ENCODE measurements around the gene UBA3. TPM values are rescaled to one million over a fixed set of nuclear protein-coding genes. Genes with fewer than 3 reads are reported as not detected.
A peak's percentile ranks its signal among the peaks of the same experiment; 100 is the strongest.

The UBA3 gene
- total and polyA plus RNA-seq, 2 donors (not counting 3 experiments of a cell fraction or from before 2014, with no cell fraction given), result 39.4 to 84.6 TPM

GRCh38 chr3:69016901-69017300, 63.3 kb downstream of the UBA3 start:
- no TSS peak for BruUV-seq (replicated peaks)
- no peak overlapping the region for H3K9ac ChIP-seq (replicated peaks; ENCODE audit: extremely low read depth, insufficient read depth, low read length)
- FAIRE-seq (no peak), DNase-seq (ENCODE audit: low read depth, low spot score) (peak; percentile 25)
- no peak overlapping the region for H3K27ac ChIP-seq (ENCODE audit: insufficient read depth, low read depth, low read length)
- no peak overlapping the region for H2AFZ ChIP-seq (ENCODE audit: low read depth, low read length)
- peaks cover 22% of the 10 kb centered on the region for H3K4me1 ChIP-seq (ENCODE audit: control insufficient read depth, extremely low read depth, insufficient read depth, low read length)
- no peaks in the 10 kb centered on the region for H3K27me3 ChIP-seq (ENCODE audit: control insufficient read depth in 2 of 2, insufficient read depth in 2 of 2, low read length in 2 of 2)
- H3K9me1 ChIP-seq (replicated peaks; ENCODE audit: control insufficient read depth, extremely low read depth, insufficient read depth, low read length), result no peaks in the 10 kb centered on the region
- peaks cover 6% of the 10 kb centered on the region for H3K79me2 ChIP-seq (ENCODE audit: control insufficient read depth, insufficient read depth, low read length)
- H3K36me3 ChIP-seq (ENCODE audit: control insufficient read depth in 2 of 2, extremely low read depth in 1 of 2, insufficient read depth in 2 of 2, low read length in 2 of 2), result peaks cover 0 to 3% of the 10 kb centered on the region in 2 experiments
- ChIA-PET POLR2A (no interaction called here), CTCF (interaction anchor here (0.6 to 1.3 kb wide), 2 partner anchors 10 to 12 kb away, joined by 3 to 4 read pairs; no protein-coding TSS in a partner anchor)
- dilution Hi-C loops (cut with MboI; ENCODE audit: extremely low pct_ligation_motif_present, low sequenced_read_pairs), result no loop called here
- no peaks in the 10 kb centered on the region for H3K9me3 ChIP-seq (replicated peaks; ENCODE audit: control insufficient read depth, insufficient read depth, low read length)
- no peaks in the 10 kb centered on the region for H4K20me1 ChIP-seq (replicated peaks; ENCODE audit: control insufficient read depth, extremely low read depth, insufficient read depth, low read length)
- no peak overlapping the region for H3K4me2 ChIP-seq (ENCODE audit: insufficient read depth, low read length)
- H3K4me3 ChIP-seq (replicated peaks in 1 of 3; ENCODE audit: insufficient read depth in 1 of 3, low read depth in 1 of 3, low read length in 3 of 3), result no peak overlapping the region
- TF ChIP-seq POLR2AphosphoS5 (IDR thresholded peaks at IDR 0.05; ENCODE audit: insufficient read depth, low read depth, low read length), result no peak
- peak; percentile 48 for TF ChIP-seq GATA2 (IDR thresholded peaks at IDR 0.05; ENCODE audit: insufficient read depth, insufficient read length, low read depth, low read length)
- intact Hi-C loops (cut with micrococcal nuclease), result no loop called here

GRCh38 chr3:69016102-69016501, 64.1 kb downstream of the UBA3 start:
- no peak overlapping the region for H2AFZ ChIP-seq (ENCODE audit: low read depth, low read length)
- CTCF ChIA-PET, result interaction anchor here (1.0 to 1.3 kb wide), 2 partner anchors 10 to 15 kb away, joined by 3 to 4 read pairs; no protein-coding TSS in a partner anchor
- no peak overlapping the region for H3K27ac ChIP-seq (ENCODE audit: insufficient read depth, low read depth, low read length)
- no peak overlapping the region for H3K4me2 ChIP-seq (ENCODE audit: insufficient read depth, low read length)
- POLR2A ChIA-PET, result no interaction called here
- no peaks in the 10 kb centered on the region for H3K9me3 ChIP-seq (replicated peaks; ENCODE audit: control insufficient read depth, insufficient read depth, low read length)
- no peaks in the 10 kb centered on the region for H3K9me1 ChIP-seq (replicated peaks; ENCODE audit: control insufficient read depth, extremely low read depth, insufficient read depth, low read length)
- intact Hi-C loops (cut with micrococcal nuclease), result no loop called here
- H3K27me3 ChIP-seq (ENCODE audit: control insufficient read depth in 2 of 2, insufficient read depth in 2 of 2, low read length in 2 of 2), result no peaks in the 10 kb centered on the region
- H3K4me1 ChIP-seq (ENCODE audit: control insufficient read depth, extremely low read depth, insufficient read depth, low read length), result peaks cover 30% of the 10 kb centered on the region
- no peak for TF ChIP-seq FOS (IDR thresholded peaks at IDR 0.05; ENCODE audit: borderline replicate concordance, insufficient read depth, low read length)
- no peak for TF ChIP-seq MYC (IDR thresholded peaks at IDR 0.05; ENCODE audit: low read depth, low read length)
- no peak for TF ChIP-seq JUN (IDR thresholded peaks at IDR 0.05; ENCODE audit: borderline replicate concordance, insufficient read depth, insufficient read length, low read depth)
- no peak for TF ChIP-seq POLR2A (IDR thresholded peaks at IDR 0.05; ENCODE audit: low read depth, low read length)
- no peak for TF ChIP-seq EZH2 (IDR thresholded peaks at IDR 0.05; ENCODE audit: borderline replicate concordance, low read depth, low read length, severe bottlenecking)
- TF ChIP-seq CTCF (IDR thresholded peaks at IDR 0.05; ENCODE audit: extremely low read depth in 1 of 2, insufficient read depth in 1 of 2, low read depth in 1 of 2, low read length in 2 of 2), result no peak
- TF ChIP-seq POLR2AphosphoS5 (IDR thresholded peaks at IDR 0.05; ENCODE audit: insufficient read depth, low read depth, low read length), result no peak
- no peak for TF ChIP-seq GATA2 (IDR thresholded peaks at IDR 0.05; ENCODE audit: insufficient read depth, insufficient read length, low read depth, low read length)
- no peak for TF ChIP-seq MAX (IDR thresholded peaks at IDR 0.05; ENCODE audit: insufficient read depth, insufficient read length)
- peaks cover 0 to 2% of the 10 kb centered on the region in 2 experiments for H3K36me3 ChIP-seq (ENCODE audit: control insufficient read depth in 2 of 2, extremely low read depth in 1 of 2, insufficient read depth in 2 of 2, low read length in 2 of 2)
- no TSS peak for BruUV-seq (replicated peaks)
- dilution Hi-C loops (cut with MboI; ENCODE audit: extremely low pct_ligation_motif_present, low sequenced_read_pairs), result no loop called here
- FAIRE-seq, result no peak
- no peak overlapping the region for H3K9ac ChIP-seq (replicated peaks; ENCODE audit: extremely low read depth, insufficient read depth, low read length)
- no peak overlapping the region for H3K4me3 ChIP-seq (replicated peaks in 1 of 3; ENCODE audit: insufficient read depth in 1 of 3, low read depth in 1 of 3, low read length in 3 of 3)
- H4K20me1 ChIP-seq (replicated peaks; ENCODE audit: control insufficient read depth, extremely low read depth, insufficient read depth, low read length), result no peaks in the 10 kb centered on the region
- H3K79me2 ChIP-seq (ENCODE audit: control insufficient read depth, insufficient read depth, low read length), result peaks cover 6% of the 10 kb centered on the region
- DNase-seq (ENCODE audit: low read depth, low spot score), result no peak

All from endothelial cell of umbilical vein (primary cell).